Transverse colon (tissue), 4 donors: ENCODE measurements around the gene IFT25. TPM values are rescaled to one million over a fixed set of nuclear protein-coding genes. Genes with fewer than 3 reads are reported as not detected.

Source experiments
- DNase-seq: peaks from one replicate; pipeline ENCODE4 v3.0.0-alpha.2; 2019
- H3K27ac ChIP-seq, 4 donors: fragments of 200-600 bp; sonication (generic); 2 replicates each; pipeline ENCODE4 v1.5.1; 2016 to 2018; ENCODE audit warnings: inconsistent platforms in 4 of 4
- H3K27me3 ChIP-seq: fragments of 200-600 bp; sonication (generic); 2 replicates; pipeline ENCODE4 v1.5.1; 2017; ENCODE audit warnings: inconsistent platforms
- H3K36me3 ChIP-seq, 4 donors: fragments of 200-600 bp; sonication (generic); 2 replicates each; pipeline ENCODE4 v1.5.1; 2017 to 2019; ENCODE audit warnings: inconsistent platforms in 4 of 4
- H3K4me1 ChIP-seq, 4 donors: fragments of 200-600 bp; sonication (generic); 2 replicates each; pipeline ENCODE4 v1.5.1; 2017 to 2020; ENCODE audit warnings: inconsistent platforms in 4 of 4
- H3K4me3 ChIP-seq, 4 donors: fragments of 200-600 bp; sonication (generic); 1 replicate in 1 of 4; 2 replicates in 3 of 4; pipeline versions ENCODE4 v1.5.1 to v1.6.1; 2017 to 2019; ENCODE audit warnings: inconsistent platforms in 4 of 4
- H3K9me3 ChIP-seq, 2 donors: fragments of 200-600 bp; sonication (generic); 2 replicates each; pipeline ENCODE4 v1.5.1; 2017 to 2019; ENCODE audit warnings: inconsistent platforms in 2 of 2
- EP300 ChIP-seq: sonication (generic); formaldehyde crosslinking; IDR thresholded peaks from one replicate; pipeline ENCODE4 v1.6.1; 2017; ENCODE audit warnings: antibody characterized with exemption, low read depth
- POLR2A ChIP-seq: fragments of 450-650 bp; IDR thresholded peaks from one replicate; pipeline ENCODE4 v1.6.1; 2016; ENCODE audit warnings: antibody characterized with exemption, mild to moderate bottlenecking, moderate library complexity
- POLR2AphosphoS5 ChIP-seq, 3 donors: sonication (generic); formaldehyde crosslinking; IDR thresholded peaks; one replicate each; pipeline ENCODE4 v1.6.1; 2016; ENCODE audit warnings: antibody characterized with exemption in 3 of 3
- WGBS, 2 donors: methylation state at CpG; one replicate each; pipeline ENCODE4 v1.1.5; 2018; ENCODE audit warnings: low coverage in 1 of 2; 5-methylcytosine and 5-hydroxymethylcytosine counted together
- in situ Hi-C, 4 donors: fragments of 200-750 bp; cut with MboI; loops; one replicate each; pipeline versions ENCODE4 v1.15.0 to v1.15.1; 2017; ENCODE audit warnings: low sequenced_read_pairs in 3 of 4, low pct_ligation_motif_present in 1 of 4, low pct_unique_long_range_greater_than_20kb in 1 of 4
- intact Hi-C: fragments of 100-400 bp; cut with DNase I; formaldehyde crosslinking; loops from one replicate; pipeline ENCODE4 v1.15.1; 2023; ENCODE audit warnings: low total_unique reads
- total RNA-seq, 4 donors: library from RNA; depleted of rRNA; stranded (reverse); fragments of >200 nt; gene quantifications; one replicate each; pipeline ENCODE4 v1.1.0, GENCODE V29; 2016
- TF ChIP-seq, protein P1 (sequence below), 5 experiments: fragments of 200-600 bp in 3 of 5; fragments of 450-650 bp in 2 of 5; sonication (generic) in 3 of 5; IDR thresholded peaks; 1 replicate in 2 of 5; 2 replicates in 3 of 5; pipeline ENCODE4 v1.5.1; 2016 to 2017; ENCODE audit warnings: antibody characterized with exemption in 5 of 5, inconsistent platforms in 3 of 5, mild to moderate bottlenecking in 2 of 5, moderate library complexity in 1 of 5

IFT25 gene
- total RNA-seq, 4 donors from 2014 or later = 4.2 to 22.5 (median 12.9) TPM

- in situ Hi-C loops = loop anchor here in 1 of 4 donors (25.0 kb wide), 1 partner anchor 106 kb away; no protein-coding TSS in a partner anchor
- H3K27ac ChIP-seq = no peak overlapping the region
- no peaks in the 10 kb centered on the region for H3K4me1 ChIP-seq
- TF ChIP-seq, protein P1, sequence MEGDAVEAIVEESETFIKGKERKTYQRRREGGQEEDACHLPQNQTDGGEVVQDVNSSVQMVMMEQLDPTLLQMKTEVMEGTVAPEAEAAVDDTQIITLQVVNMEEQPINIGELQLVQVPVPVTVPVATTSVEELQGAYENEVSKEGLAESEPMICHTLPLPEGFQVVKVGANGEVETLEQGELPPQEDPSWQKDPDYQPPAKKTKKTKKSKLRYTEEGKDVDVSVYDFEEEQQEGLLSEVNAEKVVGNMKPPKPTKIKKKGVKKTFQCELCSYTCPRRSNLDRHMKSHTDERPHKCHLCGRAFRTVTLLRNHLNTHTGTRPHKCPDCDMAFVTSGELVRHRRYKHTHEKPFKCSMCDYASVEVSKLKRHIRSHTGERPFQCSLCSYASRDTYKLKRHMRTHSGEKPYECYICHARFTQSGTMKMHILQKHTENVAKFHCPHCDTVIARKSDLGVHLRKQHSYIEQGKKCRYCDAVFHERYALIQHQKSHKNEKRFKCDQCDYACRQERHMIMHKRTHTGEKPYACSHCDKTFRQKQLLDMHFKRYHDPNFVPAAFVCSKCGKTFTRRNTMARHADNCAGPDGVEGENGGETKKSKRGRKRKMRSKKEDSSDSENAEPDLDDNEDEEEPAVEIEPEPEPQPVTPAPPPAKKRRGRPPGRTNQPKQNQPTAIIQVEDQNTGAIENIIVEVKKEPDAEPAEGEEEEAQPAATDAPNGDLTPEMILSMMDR (IDR thresholded peaks at IDR 0.05) = no peak
- no peak for TF ChIP-seq EP300
- DNase-seq = no peak
- 95 to 100% methylated on average over 3 of the region's 3 CpGs for WGBS, 2 donors
- no peaks in the 10 kb centered on the region for H3K27me3 ChIP-seq
- no peak overlapping the region for H3K4me3 ChIP-seq
- intact Hi-C loops = no loop called here
- H3K36me3 ChIP-seq = peaks cover 0 to 10% (median 0%) of the 10 kb centered on the region in 4 donors
- H3K9me3 ChIP-seq = peaks cover 10% of the 10 kb centered on the region in 2 donors
Measured at GRCh38 chr1:53930932-53931331, 14.6 kb downstream of the IFT25 start.

- in situ Hi-C loops = loop anchor here in 1 of 4 donors (25.0 kb wide), 1 partner anchor 108 kb away; no protein-coding TSS in a partner anchor
Measured at GRCh38 chr1:53929246-53929960, 16.1 kb downstream of the IFT25 start.

GRCh38 chr1:53927376-53927881 is 18.1 kb downstream of the IFT25 start:
- in situ Hi-C loops (loop anchor here in 1 of 4 donors (25.0 kb wide), 1 partner anchor 110 kb away; no protein-coding TSS in a partner anchor), intact Hi-C loops (no loop called here)
- 92 to 94% methylated on average over 2 of the region's 2 CpGs for WGBS, 2 donors
- Histone ChIP-seq H3K27ac (no peak overlapping the region), H3K36me3 (peaks cover 0 to 29% (median 2%) of the 10 kb centered on the region in 4 donors), H3K4me3 (no peak overlapping the region), H3K9me3 (no peaks in the 10 kb centered on the region), H3K4me1 (no peaks in the 10 kb centered on the region), H3K27me3 (no peaks in the 10 kb centered on the region)
- DNase-seq = no peak
- TF ChIP-seq EP300 (no peak), POLR2AphosphoS5 (IDR thresholded peaks at IDR 0.05) (no peak), POLR2A (no peak)
- TF ChIP-seq, protein P1 (IDR thresholded peaks at IDR 0.05) = no peak

More at GRCh38 chr1:53929246-53929960, 16.1 kb downstream of the IFT25 start:
- intact Hi-C loops = no loop called here
- H3K27me3 ChIP-seq = no peaks in the 10 kb centered on the region
- DNase-seq = no peak
- H3K27ac ChIP-seq = no peak overlapping the region
- 84 to 100% methylated on average over 2 of the region's 2 CpGs for WGBS, 2 donors
- peaks cover 0 to 13% (median 0%) of the 10 kb centered on the region in 4 donors for H3K36me3 ChIP-seq
- no peak overlapping the region for H3K4me3 ChIP-seq
- H3K4me1 ChIP-seq = no peaks in the 10 kb centered on the region
- TF ChIP-seq POLR2AphosphoS5 (IDR thresholded peaks at IDR 0.05) = no peak
- TF ChIP-seq POLR2A = no peak
- no peak for TF ChIP-seq EP300
- TF ChIP-seq, protein P1 (IDR thresholded peaks at IDR 0.05) = no peak
- peaks cover 4 to 7% of the 10 kb centered on the region in 2 donors for H3K9me3 ChIP-seq

GRCh38 chr1:53919675-53920066 is 25.8 kb downstream of the IFT25 start:
- Histone ChIP-seq H3K4me1 (peaks cover 0 to 4% (median 0%) of the 10 kb centered on the region in 4 donors), H3K27me3 (no peaks in the 10 kb centered on the region), H3K27ac (no peak overlapping the region), H3K36me3 (peaks cover 0 to 18% (median 4%) of the 10 kb centered on the region in 4 donors), H3K4me3 (no peak overlapping the region), H3K9me3 (no peaks in the 10 kb centered on the region)
- 93% methylated on average over 3 of the region's 3 CpGs; no CpG with 5 or more reads in 1 of the 2 donors for whole genome bisulfite sequencing, 2 donors
- in situ Hi-C loops = no loop called here
- intact Hi-C loops = no loop called here
- no peak for DNase-seq
- TF ChIP-seq, protein P1 (IDR thresholded peaks at IDR 0.05) = no peak
- no peak for TF ChIP-seq EP300
- no peak for TF ChIP-seq POLR2A
- TF ChIP-seq POLR2AphosphoS5 (IDR thresholded peaks at IDR 0.05) = no peak
